CD4-positive, alpha-beta T cell treated with Interleukin-21 for 1 hour (primary cell): Measurements from ENCODE around the gene NCAM1.
"Not testable (repeated sequence)": the region's sequence is repeated elsewhere in the genome, so short reads cannot be mapped to it uniquely, and the experiment has no call there.

Experiments used
- DNase-seq: peaks from one replicate; pipeline ENCODE4 v3.0.0-alpha.2; 2020

The NCAM1 gene

DNA sequence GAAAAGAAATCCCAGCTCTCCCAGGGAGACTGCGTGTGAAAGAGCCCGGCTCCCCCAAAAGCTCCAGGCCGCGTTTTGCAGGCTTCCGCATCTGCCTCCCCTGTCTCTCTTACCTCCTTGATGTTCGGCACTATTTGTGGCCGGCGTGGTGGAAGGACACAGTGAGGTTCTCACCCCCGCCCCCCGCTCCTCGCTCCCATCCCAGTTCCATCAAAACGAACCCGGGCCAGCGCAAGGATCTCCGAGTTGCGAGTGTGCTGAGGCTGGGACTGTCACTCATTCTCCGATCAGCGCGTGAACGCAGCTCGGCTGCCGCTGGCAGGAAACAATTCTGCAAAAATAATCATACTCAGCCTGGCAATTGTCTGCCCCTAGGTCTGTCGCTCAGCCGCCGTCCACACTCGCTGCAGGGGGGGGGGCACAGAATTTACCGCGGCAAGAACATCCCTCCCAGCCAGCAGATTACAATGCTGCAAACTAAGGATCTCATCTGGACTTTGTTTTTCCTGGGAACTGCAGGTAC, at the start of gene NCAM1:
NCAM1 (plus strand) TSS at position 275 of the 523 bp plus-strand sequence.
- peak; percentile 4 for DNase-seq

DNA sequence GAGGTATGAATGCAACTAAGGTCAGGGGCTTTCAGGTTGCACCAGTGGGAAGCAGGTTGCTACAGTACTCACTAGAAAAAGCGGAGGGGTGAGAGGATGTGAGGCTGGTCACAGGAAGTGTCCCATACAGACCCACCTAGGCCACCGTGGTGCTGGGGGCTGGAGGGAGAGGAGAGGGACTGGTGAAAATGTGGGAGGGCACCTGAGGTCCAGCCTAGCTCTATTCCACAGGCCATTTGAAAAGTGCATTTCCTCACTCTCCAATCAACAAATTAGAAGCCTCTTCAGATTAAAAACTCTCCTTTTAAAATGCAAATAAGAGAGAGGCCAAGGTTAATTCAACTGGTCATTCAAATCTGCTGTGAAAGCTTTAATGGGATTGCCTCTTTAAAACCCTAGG, 38.6 kb upstream of the NCAM1 start:
- DNase-seq = no peak

DNA sequence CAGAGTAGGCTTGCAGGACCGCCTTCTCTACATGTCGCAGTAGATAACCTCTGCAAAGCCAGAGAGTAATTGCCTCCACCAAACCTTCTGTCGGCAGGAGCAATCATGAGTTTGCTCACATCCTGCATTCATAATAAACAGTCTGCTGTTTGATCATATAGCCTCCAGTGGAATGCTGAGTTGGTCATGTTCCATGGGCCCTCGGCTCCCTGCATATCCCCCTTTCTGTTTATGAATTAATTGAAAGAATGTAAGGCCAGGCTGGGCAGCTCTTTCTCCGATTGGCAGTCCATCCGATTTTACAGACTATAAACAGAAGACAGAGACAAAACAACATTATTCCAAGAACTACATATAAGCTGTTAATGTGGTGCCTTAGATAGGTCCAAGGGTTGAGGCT, 36.4 kb upstream of the NCAM1 start:
- not testable (repeated sequence) for DNase-seq

DNA sequence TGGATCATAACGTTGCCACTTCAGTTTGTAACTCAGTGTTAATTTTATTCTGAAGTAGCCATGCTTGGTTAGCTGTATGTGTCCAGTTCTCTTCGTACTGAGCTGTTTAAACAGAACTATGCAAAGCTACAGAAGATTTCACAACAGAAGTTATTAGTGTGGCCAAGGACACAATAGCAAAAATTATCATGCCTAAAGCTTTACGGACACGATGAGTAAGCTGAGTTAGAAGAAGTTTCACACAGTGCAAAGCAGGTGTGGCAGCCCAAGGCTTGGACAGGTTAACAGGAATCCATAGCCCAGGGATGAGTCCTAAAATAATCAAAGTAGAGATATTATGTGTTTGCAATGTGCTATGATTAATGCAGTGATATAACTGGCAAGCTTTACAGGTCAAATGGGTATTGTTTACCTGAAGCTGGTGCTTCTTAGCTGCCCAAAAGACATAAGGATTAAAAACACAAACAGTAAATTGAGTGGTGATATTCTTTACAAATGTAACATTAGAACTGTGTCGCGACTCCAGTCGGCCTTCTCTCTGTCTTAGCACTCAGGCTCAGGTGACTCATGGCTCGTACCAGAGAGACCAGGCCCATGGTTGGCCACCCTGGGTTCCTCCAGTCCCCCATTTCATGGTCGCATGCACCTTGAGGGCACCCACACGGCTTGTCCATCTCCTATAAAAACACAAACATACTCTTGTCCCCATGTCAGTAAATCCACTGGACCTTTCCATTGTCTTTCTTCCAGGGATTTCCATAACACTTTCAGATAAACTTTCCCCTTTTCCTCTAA, 35.5 kb upstream of the NCAM1 start:
- no peak for DNase-seq

DNA sequence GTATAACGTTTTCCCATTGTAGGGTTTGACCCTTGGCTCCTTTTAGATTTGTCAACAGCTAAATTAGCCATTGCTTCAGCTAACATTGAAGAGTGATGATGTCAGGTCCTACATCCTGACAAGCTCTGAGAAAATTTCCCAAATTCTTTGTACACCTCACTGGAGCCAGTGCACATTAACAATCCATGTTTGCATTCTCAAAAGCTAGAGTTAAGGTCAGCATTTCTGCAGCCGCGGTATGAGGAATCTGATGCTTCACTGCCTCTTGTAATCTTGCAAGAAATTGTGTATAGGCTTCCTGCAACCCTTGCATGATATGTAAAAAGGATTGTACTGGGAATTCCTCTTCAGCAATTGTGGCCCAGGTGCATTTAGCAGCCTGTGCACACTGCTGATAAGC, 33.1 kb upstream of the NCAM1 start:
- DNase-seq = no peak

DNA sequence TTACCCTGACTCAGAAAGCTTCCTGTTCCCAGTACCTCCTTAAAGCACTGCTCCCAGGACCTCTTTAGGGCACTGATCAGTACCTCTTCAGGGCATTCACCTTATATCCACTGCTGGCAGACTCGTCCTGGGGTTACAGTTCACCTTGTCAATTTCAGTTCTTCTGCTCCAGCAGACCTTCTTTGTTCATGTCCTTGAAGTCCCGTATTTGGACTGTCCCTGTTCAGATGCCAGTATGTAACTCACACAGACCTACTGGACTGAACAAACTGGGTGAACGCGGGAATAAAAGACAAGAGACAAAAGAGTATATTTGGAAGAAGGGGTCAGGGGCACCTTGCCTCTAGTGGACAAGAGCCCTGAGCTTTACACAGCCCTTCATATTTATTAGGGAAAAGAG, 31.8 kb upstream of the NCAM1 start:
- no peak for DNase-seq

DNA sequence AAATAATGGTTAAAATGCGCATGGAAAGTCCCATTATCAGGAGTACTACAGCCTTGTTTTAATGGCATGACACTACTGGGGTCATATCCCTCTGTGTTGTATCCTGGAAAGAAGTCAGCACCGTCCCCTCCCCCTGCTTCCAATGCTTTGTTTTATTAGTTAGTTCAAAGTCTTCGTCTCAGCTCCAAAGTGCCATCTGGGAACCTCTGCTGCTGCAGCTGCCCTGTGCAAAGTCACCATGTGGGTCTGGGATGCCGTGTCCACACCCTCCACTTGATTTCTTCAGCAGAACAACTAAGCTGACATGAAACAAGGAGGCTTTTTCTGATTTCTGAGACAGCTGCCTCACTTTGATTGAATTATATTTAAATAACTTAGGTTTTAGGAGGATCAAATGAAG, 29.5 kb upstream of the NCAM1 start:
- DNase-seq = no peak

DNA sequence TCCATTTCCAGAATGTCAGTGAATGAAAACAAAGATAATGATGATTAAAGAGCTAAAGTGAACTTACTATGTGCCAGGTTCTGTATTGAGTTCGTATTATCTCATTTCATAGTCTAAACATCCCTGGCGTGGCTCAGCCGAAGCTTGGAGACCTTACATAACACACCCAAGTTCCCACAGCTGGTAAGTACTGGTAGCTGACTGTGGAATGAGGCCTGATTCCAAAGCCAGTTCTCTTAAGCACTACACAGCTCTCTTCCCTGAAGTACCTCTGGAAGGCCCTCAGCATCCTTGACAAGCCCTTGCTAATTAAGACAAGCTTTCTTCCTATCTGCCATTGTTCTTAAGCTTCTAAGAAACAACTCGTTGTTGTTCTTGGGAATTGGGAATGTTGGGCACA, 28.6 kb upstream of the NCAM1 start:
- no peak for DNase-seq

DNA sequence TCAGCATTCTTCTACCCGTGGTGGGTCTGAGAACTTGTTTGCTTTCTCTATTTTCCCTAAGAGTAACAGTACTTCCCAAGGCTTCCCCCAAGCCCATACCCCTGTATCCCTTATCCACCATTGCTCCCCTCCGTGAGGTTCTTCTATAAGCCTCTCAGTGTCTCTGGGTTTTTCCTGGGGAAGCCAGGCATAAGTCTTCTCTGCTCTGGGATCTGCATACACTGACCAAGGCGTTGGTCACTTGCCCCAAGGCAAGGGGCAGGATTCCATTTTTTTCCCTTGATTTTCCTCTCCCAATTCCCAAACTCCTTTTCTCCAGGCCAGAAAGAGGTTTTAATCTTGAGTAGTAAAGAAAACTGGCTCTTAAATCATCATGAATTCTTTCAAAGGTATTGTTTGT, 27.2 kb upstream of the NCAM1 start:
- DNase-seq = no peak

DNA sequence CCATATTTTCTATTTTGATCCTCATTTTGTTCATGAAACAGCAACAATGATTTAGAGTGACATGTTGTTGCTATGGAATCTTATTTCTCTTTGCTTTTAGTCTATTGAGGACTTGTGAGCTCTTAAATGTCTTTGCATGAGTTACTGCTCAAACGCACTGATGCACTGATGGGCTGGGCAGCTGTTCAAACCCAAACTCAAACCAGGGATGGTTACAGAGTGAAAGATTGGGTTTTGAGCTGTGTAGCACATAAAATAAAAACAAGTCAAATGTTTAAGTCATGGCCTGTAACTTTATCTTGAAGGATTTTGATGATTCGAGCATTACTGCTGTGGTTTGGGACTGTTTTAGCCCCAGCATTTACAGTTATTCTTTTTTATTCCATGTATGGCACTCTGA, 20.1 kb upstream of the NCAM1 start:
- DNase-seq = no peak

DNA sequence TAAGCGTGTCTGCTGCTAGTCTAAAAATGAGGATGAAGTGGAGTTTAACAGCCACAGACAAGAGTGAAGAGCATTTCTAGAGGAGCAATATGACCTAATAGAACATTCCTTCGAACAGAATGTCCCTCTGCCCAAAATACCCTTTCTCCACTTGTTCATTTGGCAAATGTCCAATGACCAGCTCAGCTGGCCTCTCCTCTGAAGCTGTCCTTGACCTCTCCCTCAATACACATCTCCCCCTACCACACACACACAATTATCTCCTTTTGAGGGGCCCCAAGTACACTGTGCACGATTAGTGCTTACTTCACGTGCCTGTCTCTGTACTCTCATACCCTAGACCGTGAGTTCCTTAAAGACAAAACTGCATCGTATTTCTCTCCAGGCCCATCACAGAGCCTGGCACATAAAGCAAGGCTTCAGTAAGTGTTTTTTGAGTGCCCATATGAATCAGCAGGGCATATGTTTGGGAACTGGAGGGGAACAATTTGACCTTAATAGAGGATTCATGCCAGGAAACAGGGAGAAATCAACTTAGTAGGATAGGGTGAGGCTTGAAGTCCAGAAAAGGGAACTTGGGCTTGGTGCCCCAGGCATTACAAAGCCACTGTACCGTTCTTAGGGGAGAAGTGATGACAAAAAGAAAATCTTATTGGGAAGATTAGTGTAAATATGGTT, 18.1 kb upstream of the NCAM1 start:
- DNase-seq = no peak

DNA sequence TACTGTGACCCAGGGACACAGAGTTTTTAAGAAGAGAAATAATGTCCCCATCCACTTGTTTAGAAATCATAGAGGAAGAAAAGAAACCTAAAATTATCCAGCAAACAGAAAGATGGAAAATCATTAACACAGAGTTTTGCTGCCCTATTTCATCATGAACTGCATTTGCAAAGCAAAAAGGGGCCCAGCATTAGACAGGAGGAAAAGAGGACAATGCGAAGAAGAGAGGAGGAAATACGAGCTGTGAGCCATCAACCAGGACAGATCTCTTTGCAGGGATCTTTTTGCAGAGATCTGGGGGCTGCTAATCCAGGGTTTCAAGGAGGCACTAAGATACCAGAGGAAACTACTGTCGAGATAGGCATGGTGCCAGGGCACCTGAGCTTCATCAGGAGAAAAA, 14.4 kb upstream of the NCAM1 start:
- DNase-seq = no peak

DNA sequence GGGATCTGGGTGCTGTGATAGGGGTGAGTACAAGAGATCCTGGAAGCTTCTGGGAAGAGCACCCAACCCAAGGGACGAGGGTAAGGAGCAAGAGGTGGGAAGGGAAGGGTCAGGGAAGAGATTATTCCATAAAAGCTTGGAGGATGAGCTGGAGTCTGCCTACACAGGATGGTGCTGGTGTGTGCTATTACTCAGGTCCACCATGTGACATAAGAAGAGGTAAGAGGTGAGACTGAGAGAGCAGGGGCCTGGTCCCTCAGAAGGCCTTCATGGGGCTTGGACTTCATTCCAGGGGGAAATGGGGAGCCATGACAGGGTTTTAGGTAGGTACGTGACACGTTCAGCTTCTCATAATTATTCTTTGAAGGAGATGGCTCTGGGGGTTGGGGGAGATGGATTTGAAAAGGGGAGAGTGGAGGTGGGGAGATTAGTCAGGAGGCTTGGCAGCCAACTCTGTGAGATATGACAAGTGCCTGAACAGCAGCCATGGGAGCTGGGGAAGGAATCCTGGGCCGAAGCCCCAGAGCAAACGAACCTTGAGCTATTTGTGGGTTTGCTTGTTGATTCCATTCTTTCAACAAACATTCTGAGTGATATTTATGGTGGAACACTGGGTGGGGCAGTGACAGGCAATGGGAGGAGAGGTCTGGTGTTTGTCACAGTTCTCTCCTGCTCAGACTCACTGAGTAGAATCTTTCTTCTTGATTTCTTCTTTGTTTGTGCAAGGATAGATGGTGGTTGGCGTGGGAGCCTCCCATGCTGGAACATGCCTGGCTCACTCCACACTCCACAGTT, 11.2 kb upstream of the NCAM1 start:
- DNase-seq = no peak

DNA sequence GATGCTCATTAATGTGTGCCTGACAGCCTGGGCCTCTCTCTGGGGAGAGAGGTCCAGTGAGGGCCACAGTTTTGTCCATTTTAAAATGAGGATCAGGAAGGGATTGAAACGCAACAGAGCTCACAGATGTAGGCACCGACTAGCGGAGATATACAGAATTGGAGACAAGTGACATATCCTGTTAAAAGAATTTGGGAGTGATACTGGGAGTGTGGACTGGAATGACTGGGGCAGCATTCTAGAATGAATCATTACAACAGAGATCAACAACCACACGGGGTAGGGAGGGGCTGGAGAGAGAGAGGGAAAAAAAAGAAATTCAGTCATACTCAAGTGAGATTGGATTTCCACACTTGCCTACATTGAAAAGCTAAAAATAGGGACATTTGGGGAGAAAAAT, 2.5 kb upstream of the NCAM1 start:
- DNase-seq = no peak

DNA sequence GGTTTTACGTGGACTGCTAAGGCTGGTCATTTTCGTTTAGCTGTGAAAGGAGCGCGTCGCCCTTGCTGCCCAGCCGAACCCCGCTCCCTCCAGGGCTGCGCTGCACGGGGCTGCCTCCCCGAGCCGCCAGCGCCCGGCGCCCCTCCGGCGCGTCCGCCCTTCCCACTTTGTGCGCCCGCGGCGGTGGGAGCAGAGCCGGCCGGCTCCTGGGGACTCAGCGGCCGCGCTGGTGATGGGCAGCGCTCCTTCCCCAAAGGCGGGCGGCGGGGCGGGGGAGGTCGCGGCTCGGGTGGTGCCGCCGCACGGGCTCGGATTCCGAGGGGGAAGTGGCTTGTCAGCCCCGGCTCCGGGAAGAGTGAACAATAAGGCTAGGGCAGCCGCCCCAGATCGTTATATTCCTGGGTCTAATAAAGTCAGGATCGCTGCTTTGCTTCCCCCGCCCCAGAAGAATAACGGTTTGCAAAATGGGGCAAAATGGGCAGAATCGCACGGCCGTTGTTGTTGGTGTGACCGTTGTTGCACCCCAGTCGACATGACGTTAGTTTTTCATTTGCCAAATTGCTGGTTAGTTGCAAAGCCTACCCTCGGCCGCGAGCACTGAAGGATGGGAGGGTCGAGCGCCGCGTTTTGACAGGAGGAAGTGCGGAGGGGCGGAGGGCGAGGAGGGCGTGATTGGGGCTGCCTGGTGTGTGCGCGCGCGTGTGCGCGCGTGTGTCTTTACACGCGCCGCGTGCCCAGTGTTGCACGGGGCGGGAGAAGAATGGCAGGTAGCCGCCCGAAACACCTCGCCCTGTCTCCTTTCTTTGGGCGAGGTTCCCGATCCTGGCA, 745 bp downstream of the NCAM1 start:
- DNase-seq = no peak

DNA sequence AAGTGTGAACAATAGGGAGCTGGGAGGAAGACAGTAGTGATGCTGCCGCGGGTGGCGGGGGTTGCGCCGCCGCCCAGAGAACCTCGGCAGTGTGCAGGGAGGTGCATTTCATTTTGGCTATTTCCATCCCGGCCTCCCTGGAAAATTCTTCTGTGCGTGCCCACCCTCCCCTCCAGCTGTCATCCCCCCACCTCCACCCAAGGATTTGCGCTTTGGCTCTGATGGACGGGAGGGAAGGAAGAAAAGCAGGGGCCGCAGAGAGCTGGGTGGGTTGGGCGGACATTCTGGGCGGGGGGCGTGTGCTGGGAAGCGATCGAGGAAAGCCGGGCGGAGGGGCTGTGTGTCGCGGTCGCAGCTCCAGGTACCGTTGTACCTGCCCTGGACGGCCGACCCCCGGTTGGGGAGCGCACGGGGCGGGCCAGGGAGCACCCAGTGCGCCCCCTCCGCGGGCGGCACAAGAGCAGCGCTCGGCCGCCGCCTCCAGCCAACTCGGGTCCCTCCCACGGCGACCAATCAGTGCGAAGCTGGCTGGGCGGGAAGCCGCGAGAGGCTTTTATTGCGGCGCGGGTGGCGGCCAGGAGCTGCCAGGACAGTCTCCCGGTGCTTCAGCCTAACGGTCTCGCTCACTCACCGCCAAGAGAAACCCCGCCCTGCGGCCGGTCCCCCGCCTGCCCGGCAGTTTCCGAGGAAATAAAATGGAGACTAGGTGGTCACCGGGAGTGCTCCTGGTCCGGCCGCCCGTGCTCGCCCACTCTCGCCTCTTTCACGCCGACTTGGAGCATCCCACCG, 1.6 kb downstream of the NCAM1 start:
- DNase-seq = no peak

DNA sequence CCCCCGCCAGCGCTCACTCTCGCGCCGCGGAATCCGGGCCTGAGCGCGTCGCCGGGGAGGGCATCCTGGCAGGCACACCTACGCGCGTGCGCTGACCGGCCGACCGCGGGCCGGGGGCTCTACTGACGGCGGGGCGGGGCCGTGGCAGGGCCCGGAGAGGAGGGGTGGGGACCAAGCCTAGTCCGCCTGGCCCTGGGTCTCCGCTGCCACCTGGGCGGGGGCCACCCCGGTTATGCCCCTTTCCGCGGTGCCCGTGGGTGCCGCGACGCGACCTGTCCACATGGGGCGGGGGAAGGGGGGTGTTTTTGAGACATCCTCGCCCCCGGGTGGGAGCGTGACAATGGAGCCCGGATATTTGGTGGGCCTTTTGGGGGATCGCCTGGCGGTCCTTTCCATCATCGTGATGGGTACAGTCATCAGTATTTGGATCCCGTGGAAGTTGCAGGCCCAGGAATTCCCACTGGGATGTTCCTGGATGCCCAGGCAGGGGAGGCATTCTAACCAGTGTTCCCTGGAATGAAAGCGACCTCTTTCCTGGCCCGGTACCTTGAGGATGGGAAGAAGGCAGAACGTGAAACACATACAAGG, 2.2 kb downstream of the NCAM1 start:
- DNase-seq = no peak

DNA sequence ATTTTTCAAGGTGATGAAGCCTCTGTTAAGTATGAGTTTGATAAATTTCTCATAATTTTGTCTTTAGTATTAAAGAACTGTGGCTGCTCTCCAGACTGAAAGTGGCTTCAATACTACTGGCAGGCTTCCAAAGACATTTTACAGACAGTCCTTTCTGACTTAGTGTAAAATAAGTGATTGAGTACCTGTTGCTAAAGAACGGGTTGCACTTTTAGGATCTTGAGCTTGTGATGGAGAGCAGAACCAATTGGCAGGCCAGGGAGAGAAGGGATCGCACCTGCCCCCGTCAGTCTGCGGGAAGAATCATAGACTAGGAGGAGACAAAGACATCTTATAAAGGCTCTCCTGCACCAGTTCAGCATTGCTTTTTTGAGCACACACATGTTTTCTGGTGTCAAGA, 4.4 kb downstream of the NCAM1 start:
- DNase-seq = no peak

DNA sequence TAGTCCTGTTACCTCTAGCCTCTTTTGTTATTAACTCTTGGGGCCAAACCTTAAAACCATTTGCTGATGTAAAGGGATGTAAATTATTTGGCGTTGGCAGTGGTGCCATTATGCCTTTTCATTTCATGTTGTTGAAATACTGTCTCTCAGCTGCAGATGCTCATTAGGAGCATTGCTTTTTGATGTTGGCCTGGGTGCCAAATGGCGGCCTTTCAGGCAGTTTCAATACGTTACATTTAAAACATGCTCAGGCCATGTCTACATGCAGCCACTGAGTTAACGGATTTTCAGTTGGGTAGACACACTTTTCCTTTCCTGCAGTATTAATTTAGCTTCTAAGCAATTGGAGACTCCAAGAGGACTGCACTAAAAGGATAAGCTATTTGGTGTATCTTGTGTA, 5.3 kb downstream of the NCAM1 start:
- no peak for DNase-seq

DNA sequence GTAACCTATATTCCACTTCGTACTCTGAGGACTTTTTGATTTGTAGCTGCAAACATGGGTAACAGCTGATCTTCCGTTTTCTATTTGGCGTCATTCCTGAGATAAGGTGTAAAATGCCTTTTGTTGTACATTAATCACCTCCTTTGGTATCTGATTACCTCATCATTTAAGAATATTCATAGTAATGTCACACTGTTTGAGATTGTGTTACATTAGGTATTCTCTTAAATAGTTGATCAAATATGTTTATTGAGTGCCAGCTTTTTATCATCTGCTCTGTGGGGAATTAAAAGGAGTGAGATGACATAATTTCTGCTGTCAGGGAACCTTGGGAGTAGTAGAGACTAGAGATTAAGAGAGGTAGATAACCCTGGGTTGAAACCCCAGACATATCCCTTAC, 5.9 kb downstream of the NCAM1 start:
- no peak for DNase-seq

DNA sequence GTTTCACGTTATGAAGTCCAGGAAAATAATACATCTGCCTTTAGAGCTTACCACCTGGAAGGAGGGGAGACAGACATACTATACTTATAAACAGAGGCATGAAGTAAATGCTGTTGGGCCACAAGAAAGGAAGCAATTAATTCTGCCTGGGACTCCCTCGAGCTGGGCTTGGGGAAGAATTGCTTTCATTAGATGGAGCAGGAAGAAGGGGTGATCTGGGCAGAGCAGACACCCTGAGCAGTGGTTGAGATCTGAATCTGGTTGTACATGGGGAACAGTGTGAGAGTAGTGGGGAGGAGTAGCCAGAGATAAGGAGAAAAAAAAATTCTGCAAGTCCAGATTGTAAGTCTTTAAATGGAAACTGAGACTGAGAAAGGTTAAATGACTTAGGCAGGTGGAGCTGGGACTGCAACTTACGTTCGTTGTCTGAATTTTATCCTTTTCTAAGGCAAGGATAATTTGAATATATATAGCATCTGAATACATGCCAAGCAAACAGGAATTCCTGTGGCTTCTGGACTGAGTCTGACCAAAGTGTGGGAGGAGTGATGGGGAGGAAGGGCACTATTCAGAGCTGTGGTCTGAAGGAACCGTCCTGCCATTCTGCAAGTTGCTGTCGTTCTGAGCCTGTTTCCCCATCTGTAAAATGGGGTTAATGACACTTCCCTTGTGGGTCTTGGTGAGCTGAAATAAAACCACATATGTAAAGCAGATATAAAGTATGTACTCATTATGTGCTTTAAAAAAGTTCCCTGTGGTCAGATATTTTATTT, 7.9 kb downstream of the NCAM1 start:
- no peak for DNase-seq
